LNCAP (cell line): ENCODE data around the gene MESP2.

Experiments used
- TF ChIP-seq, protein P1 (sequence below): fragments of 450-650 bp; IDR thresholded peaks from 2 replicates; pipeline ENCODE4 v1.5.1; 2017; ENCODE audit warnings: mild to moderate bottlenecking

MESP2 gene

DNA sequence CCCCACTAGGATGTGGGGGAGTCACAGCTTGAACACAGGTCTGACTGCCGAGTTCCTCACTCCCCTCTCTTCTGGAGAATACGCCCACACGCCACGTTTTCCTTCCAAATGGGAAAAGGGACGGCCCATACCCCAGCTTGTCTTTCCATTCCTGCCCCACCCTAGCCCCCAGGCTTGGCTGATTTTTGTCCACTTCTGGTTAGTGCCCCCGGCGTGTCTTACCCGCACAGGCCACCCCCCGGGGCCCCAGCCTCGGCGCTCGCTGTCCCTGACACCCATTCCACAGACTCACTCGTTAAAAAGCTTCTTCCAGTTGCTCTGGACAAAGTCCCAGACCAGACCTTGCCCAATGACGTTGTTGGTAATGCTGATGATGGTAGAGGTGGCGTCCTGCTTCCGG, 14.5 kb downstream of the MESP2 start:
- TF ChIP-seq, protein P1, sequence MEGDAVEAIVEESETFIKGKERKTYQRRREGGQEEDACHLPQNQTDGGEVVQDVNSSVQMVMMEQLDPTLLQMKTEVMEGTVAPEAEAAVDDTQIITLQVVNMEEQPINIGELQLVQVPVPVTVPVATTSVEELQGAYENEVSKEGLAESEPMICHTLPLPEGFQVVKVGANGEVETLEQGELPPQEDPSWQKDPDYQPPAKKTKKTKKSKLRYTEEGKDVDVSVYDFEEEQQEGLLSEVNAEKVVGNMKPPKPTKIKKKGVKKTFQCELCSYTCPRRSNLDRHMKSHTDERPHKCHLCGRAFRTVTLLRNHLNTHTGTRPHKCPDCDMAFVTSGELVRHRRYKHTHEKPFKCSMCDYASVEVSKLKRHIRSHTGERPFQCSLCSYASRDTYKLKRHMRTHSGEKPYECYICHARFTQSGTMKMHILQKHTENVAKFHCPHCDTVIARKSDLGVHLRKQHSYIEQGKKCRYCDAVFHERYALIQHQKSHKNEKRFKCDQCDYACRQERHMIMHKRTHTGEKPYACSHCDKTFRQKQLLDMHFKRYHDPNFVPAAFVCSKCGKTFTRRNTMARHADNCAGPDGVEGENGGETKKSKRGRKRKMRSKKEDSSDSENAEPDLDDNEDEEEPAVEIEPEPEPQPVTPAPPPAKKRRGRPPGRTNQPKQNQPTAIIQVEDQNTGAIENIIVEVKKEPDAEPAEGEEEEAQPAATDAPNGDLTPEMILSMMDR, result no peak

DNA sequence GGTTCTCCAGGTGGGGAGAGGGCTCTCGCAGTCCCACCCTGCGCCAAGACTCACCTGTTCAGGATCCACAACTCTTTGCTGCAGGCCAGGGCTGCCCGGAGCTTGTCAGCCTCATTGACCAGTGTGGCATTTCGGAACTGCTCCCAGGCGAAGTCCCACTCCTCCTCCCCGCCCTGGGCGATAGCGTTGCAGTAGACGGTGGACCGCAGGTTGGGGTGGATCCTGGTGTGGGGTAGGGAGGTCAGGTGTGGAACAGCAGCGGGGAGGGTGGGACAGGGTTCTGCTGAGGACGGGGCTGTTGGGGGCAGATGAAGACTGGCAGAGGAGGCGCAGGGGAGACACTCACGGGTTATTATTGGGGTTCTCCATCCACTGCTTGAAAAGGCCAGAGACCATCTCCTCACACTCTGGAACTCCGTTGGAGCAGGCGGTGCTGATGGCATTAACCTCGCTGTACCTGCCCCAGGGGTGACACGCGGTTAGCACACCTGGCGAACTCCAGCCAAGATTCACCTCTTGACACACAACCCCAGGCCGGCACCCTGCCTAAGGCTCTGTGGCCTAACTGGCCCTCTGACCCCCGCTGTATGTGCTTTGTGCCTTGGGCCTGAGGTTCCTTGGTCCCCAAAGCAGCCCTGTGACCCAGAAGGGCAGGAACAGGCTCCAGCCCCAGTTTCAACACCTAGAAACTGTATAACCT, 16.1 kb downstream of the MESP2 start:
- TF ChIP-seq, protein P1, result no peak

DNA sequence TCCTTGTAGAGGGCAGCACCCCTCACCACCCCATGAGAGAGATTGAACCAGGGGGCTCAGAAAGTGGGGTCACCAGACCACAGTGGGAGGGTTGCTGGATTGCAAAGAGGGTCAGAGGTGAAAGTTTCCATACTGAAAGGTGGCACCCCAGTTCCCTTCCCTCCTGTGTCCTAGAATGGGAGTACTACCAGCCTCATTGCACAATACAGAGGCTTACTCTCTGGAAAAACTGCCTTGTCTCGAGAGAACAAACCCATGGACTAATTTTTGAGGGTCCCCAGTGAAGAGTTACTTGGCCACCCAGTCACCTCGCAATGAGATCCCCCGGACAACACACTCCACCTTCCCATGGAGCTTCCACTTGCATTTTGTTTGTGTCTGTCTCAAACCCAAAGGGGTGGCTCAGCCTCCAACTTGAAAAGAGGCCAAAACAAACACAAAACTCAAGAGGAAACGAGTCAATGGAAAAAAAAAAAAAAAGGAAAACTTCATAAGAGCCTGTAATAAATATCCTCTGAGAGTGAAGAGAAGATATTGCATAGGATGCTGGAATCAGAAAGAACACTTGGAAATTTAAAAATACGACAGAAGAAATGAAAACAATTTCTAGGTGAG, 18.6 kb downstream of the MESP2 start:
- TF ChIP-seq, protein P1, result no peak

DNA sequence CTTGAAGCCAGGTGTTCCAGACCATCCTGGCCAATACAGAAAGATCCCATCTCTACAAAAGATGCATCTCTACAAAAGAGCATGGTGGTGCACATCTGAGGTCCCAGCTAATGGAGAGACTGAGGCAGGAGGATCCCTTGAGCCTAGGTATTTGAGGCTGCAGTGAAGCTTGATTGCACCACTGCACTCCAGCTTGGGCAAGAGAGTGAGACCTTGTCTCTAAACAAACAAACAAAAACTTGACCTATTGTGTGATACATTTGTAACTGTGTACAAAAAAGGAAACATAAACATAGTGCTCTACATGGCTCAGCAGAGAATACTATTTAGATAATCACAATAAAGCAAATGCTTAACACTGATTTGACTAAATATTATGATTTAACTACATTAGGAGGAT, 19.9 kb downstream of the MESP2 start:
- TF ChIP-seq, protein P1, result no peak

DNA sequence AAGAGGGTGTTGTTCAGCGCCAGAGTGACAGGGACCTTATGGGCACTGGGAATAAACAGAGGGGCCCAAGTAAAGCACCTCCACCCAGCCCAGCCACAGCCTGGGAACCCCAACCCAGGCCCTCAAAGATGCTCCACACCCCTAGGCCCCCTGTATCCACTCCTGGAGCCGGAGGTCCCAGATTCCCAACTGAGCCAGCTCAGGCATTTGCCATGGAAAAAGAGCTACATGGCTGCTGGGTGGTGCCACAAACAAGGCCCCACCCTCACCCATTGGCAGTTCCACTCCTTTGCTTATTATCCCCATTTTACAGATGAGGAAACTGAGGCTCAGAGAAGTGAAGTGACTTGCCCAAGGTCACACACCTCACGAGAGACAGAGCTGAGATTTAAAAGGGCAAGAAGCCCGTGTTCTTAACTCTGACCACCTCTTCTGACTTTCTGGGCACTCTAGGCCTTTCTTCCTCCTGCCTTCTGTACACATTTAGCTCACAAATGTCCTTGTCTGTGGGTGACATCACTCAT, 21.6 kb downstream of the MESP2 start:
- TF ChIP-seq, protein P1, result no peak

DNA sequence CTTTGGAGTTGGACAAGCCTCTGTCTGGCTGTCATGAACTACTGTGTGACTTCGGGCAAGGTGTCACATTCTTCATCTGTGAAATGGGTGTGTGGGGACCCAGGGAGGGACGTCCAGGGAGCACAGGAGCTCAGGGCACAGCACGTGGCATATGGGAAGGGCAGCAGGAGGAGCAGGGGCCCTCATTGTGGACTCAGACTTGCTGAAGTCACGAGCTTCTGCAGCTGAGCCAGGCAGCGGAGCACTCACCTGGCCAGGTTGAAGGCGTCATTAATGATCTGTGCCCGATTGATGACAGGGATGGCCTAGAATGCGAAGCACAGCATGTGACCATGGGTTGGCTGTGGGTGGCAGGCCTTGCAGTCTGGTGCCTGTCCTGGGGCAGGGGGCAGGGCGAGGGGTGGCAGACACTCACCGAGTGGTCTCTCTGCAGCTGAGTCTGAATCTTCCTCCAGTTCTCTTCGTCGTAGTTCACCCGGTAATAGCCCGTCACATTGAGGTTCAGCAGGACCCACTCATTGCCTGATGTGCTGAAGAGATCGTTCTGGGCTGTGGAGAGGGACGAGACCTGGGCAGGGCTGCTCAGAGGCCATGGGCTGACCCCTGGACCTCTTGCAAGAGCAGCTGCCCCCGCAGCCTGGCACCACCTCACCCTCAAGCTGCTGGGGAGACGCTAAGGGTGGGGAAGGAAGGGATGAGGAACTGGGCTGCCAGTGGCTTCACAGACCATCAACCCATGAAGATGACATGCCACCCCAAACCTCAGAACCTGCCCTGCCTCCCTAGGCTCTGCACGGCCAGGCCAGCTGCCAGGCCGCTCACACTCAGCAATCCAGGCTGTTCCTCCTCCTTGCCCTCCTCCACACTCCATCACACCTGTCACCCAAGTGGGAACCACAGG, 23.1 kb downstream of the MESP2 start:
- TF ChIP-seq, protein P1, result no peak

DNA sequence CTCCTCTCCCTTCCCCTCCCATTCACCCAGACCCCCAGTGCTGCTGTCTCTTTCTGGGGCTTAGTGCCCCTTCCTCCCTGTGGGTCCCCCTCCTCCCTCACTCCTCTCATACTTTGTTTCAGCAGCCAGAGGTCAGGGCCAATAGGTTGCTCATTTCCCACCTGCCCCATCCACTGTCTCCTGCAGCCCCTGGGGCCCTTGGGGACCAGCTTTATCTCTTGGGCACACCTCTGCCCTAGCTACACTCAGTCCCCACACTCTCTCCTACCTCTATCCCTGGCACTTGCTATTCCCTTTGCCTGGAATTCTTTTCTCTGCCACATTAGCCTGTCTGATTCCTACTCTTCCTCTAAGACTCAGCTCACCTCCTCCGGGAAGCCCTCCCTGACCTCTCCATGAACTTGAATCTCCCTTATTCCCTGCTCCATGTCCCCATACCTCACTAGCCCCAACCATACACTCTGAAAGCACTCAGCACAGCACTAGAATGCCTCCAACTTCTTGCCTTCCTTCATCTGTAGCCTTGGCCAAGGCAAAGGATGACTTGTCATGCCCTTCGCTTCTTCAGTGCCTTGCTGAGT, 23.9 kb downstream of the MESP2 start:
- TF ChIP-seq, protein P1, result no peak
